HT1080 (cell line): Measurements from ENCODE around the gene PDIA2. TPM values are rescaled to one million over a fixed set of nuclear protein-coding genes. Genes with fewer than 3 reads are reported as not detected.

Source experiments
- DNase-seq: peaks from one replicate; pipeline ENCODE4 v3.0.0-alpha.2; 2015; ENCODE audit warnings: low read depth
- total RNA-seq: library from RNA; depleted of rRNA; stranded (reverse); fragments of >200 nt; shearing (Covaris generic); gene quantifications from 2 replicates; pipeline ENCODE4 v1.2.3, GENCODE V29; 2014

The PDIA2 gene
- total RNA-seq, 1 experiment from 2014 or later, result 1.2 TPM

DNA sequence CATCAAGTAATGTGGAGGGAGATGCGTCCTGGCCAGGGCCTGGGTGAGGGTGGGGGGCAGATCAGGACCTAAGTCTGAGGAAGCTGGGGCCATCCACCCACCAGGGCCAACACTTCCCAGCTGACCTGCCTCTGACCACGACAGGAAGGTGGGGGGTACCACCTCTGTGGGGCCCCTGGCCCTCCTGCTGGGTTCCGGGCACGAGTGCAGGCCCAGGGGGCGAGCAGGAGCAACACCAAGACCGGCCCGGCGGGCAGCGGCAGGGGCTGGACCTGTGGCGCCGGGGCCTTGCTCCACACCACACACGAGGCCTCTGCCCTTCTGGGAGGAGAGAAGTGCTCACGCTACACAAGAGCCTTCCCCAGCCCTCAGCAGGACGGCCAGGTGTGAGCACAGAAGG lies 13.3 kb downstream of the PDIA2 start:
- no peak for DNase-seq

DNA sequence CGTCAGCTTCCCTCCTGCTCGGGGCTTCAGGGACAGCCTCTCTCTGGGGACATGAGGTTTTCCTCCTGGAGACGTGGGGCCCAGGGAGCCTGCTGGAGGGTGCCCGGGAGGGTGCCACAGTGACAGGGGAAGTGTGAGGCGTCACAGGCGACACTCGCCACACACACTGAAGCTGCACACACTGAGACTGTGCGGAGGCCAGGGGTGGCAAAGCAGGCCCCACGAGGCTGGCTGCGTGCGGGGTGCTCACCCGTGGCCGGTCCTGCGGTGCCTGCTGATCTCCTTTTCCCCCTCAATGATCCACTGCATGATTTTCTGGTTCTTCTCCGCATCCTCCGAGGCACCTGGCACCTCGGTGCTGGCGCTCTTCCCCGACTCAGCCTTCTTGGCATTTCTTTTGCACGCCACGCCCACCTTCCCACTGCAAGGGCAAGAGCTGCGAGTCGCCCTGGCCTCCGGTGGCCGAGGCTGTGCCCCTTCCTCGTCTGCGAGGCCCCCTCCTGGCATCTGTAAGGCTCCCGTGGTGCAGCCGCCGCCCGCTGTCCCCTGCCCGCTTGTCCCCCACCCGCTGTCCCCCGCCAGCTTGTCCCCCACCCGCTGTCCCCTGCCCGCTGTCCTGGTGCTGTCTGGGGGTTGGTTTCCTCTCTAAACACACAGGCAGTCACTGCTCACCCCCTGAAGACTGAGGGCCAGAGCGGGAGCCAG lies 14.0 kb downstream of the PDIA2 start:
- DNase-seq, result no peak

DNA sequence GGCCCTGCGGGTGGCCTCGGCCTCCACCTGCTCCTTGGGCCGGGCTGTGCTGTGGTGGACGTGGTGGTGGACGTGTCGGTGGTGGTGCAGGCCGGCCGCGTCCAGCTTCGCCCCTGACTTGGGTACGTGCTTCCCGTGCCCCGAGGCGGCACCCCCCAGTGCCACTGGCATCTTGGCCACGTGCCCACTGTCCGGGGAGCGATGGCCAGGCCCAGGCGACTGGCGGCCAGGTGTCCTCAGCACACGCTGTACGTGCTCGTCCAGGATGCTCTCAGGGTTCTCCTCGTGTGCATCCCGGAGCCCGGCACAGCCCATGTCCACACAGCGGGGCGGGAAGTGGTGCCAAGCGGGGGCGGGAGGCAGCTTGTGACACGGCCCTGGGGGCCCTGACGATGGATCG lies 14.9 kb downstream of the PDIA2 start:
- DNase-seq, result no peak

DNA sequence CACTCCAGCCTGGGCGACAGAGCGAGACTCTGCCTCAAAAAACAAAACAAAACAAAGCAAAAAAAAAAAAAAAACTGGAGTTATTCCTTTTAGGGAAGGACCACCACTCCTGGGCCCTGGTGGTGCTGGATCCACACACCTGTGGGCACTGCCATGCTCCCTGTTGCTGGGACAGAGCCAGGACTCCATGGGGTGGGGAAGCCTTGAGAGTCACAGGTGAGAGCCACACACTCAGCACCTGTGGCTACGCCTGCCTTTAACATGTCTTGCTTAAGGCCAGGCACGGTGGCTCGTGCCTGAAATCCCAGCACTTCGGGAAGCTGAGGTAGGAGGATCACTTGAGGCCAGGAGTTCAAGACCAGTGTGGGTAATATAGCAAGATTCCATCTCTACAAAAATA lies 18.3 kb downstream of the PDIA2 start:
- DNase-seq, result no peak

DNA sequence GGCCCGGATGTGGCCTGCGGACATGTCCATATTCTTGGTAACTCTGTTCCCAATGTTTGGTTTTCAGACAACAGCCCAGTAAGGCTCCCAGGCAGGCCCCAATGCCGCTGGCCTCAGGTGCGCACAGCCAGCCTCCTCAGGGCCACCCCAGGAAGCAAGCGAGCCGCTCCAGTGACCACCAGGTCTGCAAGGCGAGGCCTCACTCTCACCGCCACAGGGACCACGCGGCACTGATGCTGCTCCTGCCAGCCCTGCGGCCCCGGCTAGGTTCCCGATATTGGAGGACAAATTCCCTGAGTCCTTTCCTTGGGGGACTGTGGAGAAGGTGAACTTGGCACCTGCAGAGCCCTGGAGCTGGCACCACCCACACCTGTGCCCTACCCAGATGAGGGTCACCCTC lies 19.0 kb downstream of the PDIA2 start:
- no peak for DNase-seq

DNA sequence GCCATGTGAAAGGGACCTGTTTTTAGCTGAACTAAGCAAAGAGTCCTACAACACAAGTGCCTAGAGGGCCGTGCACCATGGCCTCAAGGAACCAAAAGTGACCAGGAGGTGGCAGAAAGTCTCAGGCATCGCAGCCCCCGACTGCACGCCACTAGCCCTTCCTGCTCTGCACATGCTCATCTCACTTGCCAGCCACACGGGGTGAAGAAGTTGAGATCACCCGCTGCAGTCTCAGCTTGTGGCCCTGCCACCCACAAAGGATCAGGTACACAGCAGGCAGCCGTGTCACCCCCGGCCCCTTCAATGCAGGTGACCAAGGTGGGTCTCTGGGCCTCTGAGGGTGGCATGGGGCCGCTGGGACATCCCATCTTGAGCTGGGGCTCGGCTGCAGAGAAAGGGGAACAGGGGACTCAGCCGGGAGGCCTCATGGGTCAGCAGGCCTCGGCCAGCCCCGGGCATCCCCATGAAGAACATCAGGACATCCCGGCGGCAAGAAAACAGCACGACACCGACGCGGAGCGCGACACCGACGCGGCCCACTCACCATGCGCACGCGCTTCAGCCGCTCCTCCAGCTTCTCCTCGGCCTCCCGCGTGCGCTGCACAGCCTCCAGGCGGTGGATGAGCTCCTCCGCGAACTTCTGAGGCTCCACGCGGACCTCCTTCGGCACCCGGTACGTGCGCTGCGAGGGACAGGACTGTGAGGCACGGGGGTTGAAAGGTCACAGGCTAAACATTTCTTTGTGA lies 21.0 kb downstream of the PDIA2 start:
- DNase-seq, result peak; percentile 6

DNA sequence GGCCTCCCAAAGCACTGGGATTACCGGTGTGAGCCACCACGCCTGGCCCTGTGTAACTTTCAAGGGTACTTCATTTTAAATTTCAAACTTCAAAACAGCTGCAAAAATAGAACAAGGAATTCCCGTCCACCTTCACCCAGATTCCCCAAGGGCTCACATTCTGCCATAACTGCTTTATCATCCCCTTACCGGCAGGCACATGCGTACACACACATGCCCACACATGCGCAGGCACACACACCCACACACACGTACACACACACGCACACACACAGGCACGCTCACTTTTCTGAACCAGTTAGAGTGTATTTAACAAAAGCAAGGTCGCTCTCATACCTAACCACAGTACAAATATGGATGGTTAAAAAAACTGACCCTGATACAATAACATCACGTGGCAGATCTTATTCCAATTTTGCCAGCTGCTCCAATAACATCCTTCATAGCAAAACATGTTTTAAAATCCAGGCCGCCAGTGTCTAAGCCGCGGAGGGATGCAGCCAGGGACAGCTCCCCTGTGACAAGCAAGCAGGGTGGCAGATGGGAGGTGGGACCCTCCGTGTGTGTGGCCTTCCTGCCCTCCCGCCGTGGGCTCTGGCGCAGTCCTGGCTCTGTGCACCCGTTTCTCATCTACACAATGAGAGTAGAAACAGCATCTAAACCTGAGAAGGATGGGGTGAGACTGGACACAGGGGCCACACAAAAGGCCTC lies 23.1 kb downstream of the PDIA2 start:
- DNase-seq, result no peak

DNA sequence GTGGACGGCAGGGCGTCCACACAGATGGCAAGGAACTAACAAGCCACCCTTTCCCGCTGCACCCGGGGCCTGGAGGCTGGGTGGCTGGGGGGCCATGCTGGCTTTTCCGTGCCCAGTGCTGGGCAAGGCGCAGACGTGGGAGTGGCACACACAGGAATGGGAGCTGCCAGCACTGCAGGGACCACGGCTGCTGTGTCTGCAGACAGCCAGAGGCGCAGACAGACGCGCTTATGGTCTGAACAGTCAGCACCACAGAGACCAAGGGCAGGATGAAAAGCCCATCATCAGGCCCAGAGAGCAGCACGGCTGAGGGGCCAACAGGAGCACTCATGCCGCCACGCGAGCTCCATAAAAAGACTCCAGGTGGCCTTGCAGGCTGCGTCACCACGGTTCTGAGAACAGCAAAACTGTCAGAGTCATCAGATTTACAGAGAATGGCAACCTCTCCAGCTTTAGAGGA lies 24.0 kb downstream of the PDIA2 start:
- DNase-seq, result no peak

DNA sequence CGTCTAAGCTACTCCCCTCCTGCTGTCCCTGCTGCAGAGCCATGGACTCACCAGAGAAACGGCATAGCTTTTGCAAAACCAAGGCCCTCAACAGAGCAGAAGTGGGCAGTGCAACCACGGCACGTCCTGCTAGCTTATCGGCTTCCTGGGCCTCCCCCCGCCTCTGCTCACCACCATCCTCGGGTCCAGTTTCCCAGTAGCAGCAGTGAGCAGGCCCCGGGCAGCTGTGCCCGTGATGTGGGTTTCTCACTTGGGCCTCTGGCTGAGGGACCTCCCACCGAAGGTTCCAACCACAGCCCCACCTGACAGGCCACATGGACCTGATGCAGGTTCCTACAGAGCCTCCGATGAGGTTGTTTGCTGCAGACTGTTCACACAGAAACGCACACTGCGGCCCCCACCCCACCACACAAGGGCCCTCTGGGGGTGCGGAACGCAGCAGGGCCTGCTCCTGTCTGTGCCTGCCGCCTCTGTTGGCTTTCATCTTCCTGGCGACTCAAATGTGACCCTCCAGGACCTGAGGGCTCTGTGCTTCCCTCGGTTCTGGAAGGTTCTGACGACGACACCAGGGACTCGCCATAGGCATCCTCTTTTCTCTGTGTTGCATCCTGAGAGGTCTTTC lies 24.8 kb downstream of the PDIA2 start:
- DNase-seq, result no peak

DNA sequence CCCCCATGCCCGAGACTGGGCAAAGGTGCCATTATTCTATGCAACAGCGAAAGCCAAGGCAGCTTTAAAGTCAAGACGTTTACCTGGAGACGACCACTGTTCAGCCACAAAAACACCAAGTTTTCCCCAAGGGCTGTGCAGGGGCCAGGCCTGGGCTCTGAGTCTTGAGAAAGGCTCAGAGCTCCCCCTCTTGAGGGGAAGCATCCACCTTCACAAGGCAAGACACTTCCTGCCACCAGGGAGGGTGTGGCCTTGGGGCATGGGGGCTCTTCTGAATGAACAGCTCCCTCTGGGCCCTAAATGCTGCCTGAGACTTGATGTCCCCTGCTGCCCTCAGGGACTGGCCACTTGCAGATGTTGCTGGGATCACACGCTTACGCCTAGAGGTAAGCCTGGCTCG lies 26.5 kb downstream of the PDIA2 start:
- DNase-seq, result no peak

DNA sequence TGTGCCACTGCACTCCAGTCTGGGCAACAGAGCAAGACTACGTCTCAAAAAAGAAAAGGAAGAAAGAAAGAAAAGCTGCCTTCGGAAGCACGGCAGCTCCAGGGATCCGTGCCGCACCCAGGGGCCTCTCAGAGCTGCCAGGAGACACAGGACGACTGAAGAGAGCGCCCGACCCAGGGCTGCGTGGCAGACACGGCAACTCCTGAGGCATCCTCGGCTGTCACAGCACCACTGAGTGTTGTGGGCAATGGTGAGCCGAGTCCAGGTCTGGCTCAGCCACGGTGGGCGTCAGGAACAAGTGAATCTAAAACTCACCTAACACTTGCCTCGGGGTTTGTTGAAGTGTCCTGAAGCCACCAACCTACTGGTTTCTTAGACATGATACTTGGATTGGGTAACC lies 28.8 kb downstream of the PDIA2 start:
- DNase-seq, result no peak

DNA sequence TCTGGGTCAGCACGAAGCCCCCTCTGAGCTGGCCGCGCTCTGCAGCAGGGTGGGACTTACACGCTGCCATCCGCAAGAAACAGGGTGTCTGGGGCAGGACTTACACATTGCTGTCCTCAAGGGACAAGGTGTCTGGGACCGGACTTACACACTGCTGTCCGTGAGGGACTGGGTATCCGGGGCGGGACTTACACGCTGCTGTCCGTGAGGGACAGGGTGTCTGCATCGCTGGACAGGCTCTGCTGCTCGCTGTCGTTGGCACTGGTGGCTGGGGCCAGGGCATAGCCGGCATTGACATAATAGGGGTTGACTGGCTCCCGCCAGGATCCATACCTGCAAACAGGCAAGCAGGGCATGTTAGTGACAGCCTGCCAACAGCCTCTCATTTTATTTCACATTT lies 31.4 kb downstream of the PDIA2 start:
- no peak for DNase-seq

DNA sequence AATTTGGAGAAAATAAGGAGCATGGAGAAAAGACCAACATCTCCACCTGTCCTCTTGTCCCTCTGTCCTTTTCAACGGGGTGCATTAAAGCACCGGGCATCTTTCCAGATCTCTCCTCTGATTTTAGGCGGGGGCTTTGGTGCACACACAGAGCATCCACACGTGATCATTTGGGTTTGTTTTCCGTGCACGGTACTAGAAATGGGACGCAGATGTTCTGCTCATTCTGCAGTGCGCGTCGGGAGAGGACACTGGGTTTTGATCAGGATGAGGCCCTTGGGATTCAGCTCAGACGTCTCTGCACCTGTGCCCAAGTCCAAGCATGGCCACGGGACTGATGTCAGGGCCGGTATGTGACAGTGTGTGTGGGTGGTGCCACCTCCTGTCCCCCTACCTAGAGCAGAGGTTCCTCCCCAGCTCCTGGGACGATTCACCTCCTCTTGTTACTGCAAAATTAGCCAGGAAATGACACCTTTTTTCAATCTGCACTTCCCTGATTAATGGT lies 31.9 kb downstream of the PDIA2 start:
- no peak for DNase-seq

DNA sequence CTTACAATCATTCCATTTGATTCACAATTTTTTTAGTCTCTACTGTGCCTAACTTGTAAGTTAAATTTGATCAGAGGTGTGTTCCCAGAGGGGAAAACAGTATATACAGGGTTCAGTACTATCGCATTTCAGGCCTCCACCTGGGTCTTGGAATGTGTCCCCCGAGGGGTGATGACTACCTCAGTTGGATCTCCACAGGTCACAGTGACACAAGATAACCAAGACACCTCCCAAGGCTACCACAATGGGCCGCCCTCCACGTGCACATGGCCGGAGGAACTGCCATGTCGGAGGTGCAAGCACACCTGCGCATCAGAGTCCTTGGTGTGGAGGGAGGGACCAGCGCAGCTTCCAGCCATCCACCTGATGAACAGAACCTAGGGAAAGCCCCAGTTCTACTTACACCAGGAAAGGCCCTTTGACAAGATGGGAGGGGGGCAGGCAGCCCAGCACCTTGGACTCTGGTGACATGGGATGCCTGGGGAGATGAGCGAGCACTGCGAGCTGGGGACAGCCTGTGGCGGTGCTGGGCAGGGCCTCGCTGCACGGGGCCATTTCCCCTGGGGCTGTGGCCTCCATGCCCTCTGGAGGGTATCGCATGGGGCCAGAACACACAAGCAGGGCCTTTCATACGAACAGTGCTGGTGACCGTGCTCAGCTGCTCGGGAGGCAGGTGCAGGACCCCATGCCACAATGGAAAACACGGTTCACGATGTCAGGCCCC lies 33.9 kb downstream of the PDIA2 start:
- no peak for DNase-seq

DNA sequence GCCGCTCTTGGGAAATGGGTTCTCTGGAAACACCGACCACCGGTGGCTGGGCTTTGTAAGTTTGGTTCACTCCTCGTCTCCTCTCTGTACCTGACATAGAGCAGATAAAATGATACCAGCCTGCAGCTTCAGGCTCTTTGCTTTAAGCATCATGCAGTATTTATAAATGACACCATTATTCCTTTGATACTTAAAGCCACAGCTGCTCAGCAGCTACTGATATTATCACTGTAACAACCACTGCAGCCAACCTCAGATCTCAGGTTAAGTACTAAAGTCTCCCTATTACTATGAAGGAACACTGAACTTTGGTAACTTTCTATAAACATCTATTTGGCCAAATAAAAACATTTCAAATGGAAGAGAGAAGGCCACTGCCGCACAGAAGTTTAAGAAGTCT lies 34.6 kb downstream of the PDIA2 start:
- no peak for DNase-seq

DNA sequence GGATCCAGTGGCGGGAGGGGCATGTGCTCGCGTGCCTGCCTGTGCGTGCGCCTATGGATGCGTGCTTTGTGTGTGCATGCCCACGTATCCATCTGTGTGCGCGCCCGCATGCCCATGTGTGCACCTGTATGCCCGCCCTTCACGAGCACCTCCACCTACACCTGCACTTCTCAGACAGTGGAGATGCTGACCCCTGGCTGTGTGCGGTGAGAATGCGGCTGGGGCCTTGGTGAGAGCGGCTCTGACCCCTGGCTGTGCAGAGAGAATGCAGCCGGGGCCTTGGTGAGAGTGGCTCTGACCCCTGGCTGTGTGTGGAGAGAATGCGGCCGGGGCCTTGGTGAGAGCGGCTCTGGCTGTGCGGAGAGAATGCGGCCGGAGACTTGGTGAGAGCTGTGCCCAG lies 35.7 kb downstream of the PDIA2 start:
- DNase-seq, result no peak

DNA sequence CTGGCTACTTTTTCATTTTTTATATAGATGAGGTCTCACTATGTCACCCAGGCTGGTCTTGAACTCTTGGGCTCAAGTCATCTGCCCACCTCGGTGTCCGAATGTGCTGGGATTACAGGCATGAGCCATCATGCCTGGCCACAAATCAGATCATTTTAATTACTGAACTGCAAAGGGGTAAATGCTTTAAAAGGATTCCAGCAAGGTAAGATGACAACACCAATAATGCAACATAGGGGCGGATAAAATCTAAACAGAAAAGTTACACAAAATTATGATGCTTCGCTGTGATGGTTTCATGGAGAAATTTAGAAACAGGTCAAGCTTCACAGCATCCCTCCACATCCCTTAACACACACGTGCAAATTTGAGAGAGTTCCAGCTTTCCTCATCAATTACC lies 37.2 kb downstream of the PDIA2 start:
- DNase-seq, result no peak

DNA sequence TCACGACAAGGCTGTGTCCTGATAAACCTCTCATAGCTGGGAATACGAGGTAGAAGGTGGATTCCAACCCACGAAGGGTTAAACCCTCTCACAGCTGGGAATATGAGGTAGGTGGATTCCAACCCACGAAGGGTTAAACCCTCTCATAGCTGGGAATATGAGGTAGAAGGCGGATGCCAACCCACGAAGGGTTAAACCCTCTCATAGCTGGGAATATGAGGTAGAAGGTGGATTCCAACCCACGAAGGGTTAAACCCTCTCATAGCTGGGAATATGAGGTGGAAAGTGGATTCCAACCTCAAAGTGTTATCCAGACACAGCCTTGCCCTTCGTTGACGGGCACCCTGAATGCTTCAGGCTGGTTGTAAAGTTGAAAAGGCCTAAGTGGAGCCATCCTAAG lies 38.6 kb downstream of the PDIA2 start:
- DNase-seq, result no peak

DNA sequence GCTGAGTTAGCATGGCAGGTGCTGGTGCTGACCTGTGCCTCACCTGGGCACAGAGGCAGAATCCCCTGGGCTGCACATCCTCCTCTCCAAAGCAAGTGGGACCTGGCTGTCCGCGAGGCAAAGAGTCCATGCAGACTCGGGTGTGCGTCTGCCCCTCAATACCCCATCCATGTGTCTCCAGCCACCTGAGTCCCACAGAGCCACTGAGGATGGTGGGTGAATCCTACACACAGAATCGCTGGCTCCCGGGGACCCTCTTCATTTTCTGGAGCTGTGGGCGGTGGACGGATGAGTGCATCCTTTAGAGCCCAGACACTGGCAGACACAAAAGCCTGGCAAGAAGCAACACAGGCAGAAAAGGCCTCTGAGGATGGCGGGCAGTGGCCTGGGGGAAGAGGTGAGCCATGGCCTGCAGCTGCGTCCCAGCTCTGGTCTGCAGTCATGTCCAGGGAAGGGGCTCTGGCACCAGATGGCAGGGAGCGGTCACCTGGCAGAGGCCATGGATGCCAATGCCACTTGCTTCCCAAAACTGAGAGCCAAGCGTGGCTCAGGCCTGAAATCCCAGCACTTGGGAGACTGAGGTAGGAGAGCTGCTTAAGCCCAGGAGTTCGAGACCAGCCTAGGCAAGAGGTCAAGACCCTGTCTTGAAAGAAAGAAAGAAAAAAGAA lies 39.6 kb downstream of the PDIA2 start:
- no peak for DNase-seq

DNA sequence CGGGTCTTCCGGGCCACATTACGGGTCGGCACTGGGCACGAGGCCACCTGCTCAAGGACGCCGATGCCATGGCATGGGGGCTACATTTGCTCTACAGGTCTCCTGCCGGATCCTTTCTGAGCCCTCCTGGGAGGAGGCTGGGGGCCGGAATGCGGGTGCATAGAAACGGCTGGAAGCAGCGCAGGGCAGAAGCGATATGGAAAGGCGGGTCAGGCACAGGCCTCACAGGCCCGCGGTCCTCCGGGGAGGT lies 41.2 kb downstream of the PDIA2 start:
- no peak for DNase-seq
